CD4-positive, CD25-positive, alpha-beta regulatory T cell (primary cell): ENCODE measurements around the gene TKTL1. TPM values are rescaled to one million over a fixed set of nuclear protein-coding genes. Genes with fewer than 3 reads are reported as not detected.

ENCODE experiments used
- ATAC-seq, 2 donors: fragments of 150-1000 bp; cut with Tn5 transposase; one replicate each; pipeline ENCODE4 v1.10.0; 2021; ENCODE audit warnings: low read depth in 2 of 2, moderate number of reproducible peaks in 2 of 2, moderate library complexity in 1 of 2
- DNase-seq, 3 donors: peaks; one replicate each; pipeline versions ENCODE4 v3.0.0 to v3.0.0-alpha.2; 2012 to 2022; ENCODE audit warnings: mixed read lengths in 1 of 3
- H3K27ac ChIP-seq: one replicate; pipeline ENCODE4 v1.7.0; 2013; ENCODE audit warnings: mild to moderate bottlenecking, low read length; ENCODE audit not compliant: insufficient read depth, poor library complexity, severe bottlenecking
- H3K27me3 ChIP-seq: one replicate; pipeline ENCODE4 v1.7.0; 2013; ENCODE audit warnings: low read length; ENCODE audit not compliant: control insufficient read depth, insufficient read depth
- H3K36me3 ChIP-seq: one replicate; pipeline ENCODE4 v1.7.0; 2013; ENCODE audit warnings: mild to moderate bottlenecking, low read length, moderate library complexity; ENCODE audit not compliant: control insufficient read depth, insufficient read depth
- H3K4me1 ChIP-seq: 2 replicates; pipeline ENCODE4 v1.7.0; 2013; ENCODE audit warnings: mild to moderate bottlenecking, low read length; ENCODE audit not compliant: insufficient read depth, control insufficient read depth, poor library complexity, severe bottlenecking
- H3K4me3 ChIP-seq: one replicate; pipeline ENCODE4 v1.7.0; 2013; ENCODE audit warnings: low read depth, mild to moderate bottlenecking, low read length, moderate library complexity
- H3K9me3 ChIP-seq, 2 experiments: 1 replicate in 1 of 2; 2 replicates in 1 of 2; pipeline ENCODE4 v1.7.0; 2013; ENCODE audit warnings: low read length in 2 of 2, mild to moderate bottlenecking in 1 of 2, moderate library complexity in 1 of 2; ENCODE audit not compliant: control insufficient read depth in 2 of 2
- H3K27ac Mint-ChIP-seq, 3 donors: one replicate each; pipeline ENCODE4 v1.8.0; 2020 to 2022; ENCODE audit warnings: mild to moderate bottlenecking in 3 of 3, mixed read lengths in 3 of 3, moderate library complexity in 2 of 3
- H3K27me3 Mint-ChIP-seq: one replicate; pipeline ENCODE4 v1.8.0; 2022; ENCODE audit warnings: mild to moderate bottlenecking, mixed read lengths
- H3K36me3 Mint-ChIP-seq: one replicate; pipeline ENCODE4 v1.8.0; 2020; ENCODE audit warnings: mixed read lengths
- H3K4me1 Mint-ChIP-seq, 4 donors: one replicate each; pipeline ENCODE4 v1.8.0; 2020 to 2022; ENCODE audit warnings: mixed read lengths in 4 of 4, mild to moderate bottlenecking in 1 of 4
- H3K4me3 Mint-ChIP-seq, 4 donors: one replicate each; pipeline ENCODE4 v1.8.0; 2020 to 2022; ENCODE audit warnings: mild to moderate bottlenecking in 4 of 4, mixed read lengths in 4 of 4, moderate library complexity in 3 of 4
- H3K9me3 Mint-ChIP-seq, 7 donors: one replicate each; pipeline ENCODE4 v1.8.0; 2020 to 2022; ENCODE audit warnings: mixed read lengths in 7 of 7, mild to moderate bottlenecking in 3 of 7, moderate library complexity in 2 of 7
- polyA plus RNA-seq, 4 donors: library from polyadenylated mRNA; unstranded; fragments of 300-500 nt; fragmentation: Illumina TruSeq; gene quantifications; one replicate each; pipeline ENCODE4 v1.2.3, GENCODE V29; 2021
- total RNA-seq: library from RNA; stranded (reverse); gene quantifications from one replicate; pipeline ENCODE4 v1.2.3, GENCODE V29; 2022

TKTL1 gene
- total and polyA plus RNA-seq, 5 donors from 2014 or later: 8.1 to 34.3 (median 21.4) TPM

- ATAC-seq (no peak), DNase-seq (no peak)
- H3K4me3 Mint-ChIP-seq: peak overlapping the region in 2 of 4 donors; percentile 32 to 43
- peak overlapping the region; percentile 60 for H3K27ac ChIP-seq
- H3K4me1 ChIP-seq: peaks cover 51% of the 10 kb centered on the region
- H3K4me3 ChIP-seq: no peak overlapping the region
- peaks cover 0 to 41% (median 0%) of the 10 kb centered on the region in 4 donors for H3K4me1 Mint-ChIP-seq
- H3K9me3 ChIP-seq: no peaks in the 10 kb centered on the region
- H3K36me3 ChIP-seq: peaks cover 51% of the 10 kb centered on the region
- H3K27me3 Mint-ChIP-seq: peaks cover 8% of the 10 kb centered on the region
- H3K36me3 Mint-ChIP-seq: no peaks in the 10 kb centered on the region
- no peaks in the 10 kb centered on the region for H3K27me3 ChIP-seq
- no peak overlapping the region for H3K27ac Mint-ChIP-seq
- peaks cover 0 to 2% (median 0%) of the 10 kb centered on the region in 7 donors for H3K9me3 Mint-ChIP-seq
These were observed 71.1 kb downstream of the TKTL1 start for GRCh38 chrX:154366666-154367055.

- Histone ChIP-seq H3K4me3 (peak overlapping the region; percentile 37), H3K27ac (peak overlapping the region; percentile 92), H3K36me3 (peaks cover 41% of the 10 kb centered on the region), H3K9me3 (no peaks in the 10 kb centered on the region), H3K4me1 (peaks cover 50% of the 10 kb centered on the region), H3K27me3 (no peaks in the 10 kb centered on the region)
- ATAC-seq (no peak), DNase-seq (no peak)
- Mint-ChIP-seq H3K36me3 (no peaks in the 10 kb centered on the region), H3K27me3 (peaks cover 8% of the 10 kb centered on the region), H3K27ac (peak overlapping the region; percentile 91 to 96 (median 95)), H3K4me3 (peak overlapping the region; percentile 93 to 98 (median 94)), H3K4me1 (peaks cover 0 to 45% (median 2%) of the 10 kb centered on the region in 4 donors), H3K9me3 (peaks cover 0 to 2% (median 0%) of the 10 kb centered on the region in 7 donors)
These were observed 72.1 kb downstream of the TKTL1 start for GRCh38 chrX:154367474-154368308.

GRCh38 chrX:154368630-154369448, 73.2 kb downstream of the TKTL1 start:
- DNase-seq (peak; percentile 86 to 97 (median 93)), ATAC-seq (peak; percentile 65 to 68)
- peaks cover 62% of the 10 kb centered on the region for H3K4me1 ChIP-seq

GRCh38 chrX:154369449-154370299, 74.1 kb downstream of the TKTL1 start:
- ATAC-seq (peak; percentile 9 to 12), DNase-seq (peak; percentile 73 to 84 (median 75))
- peaks cover 0 to 2% (median 0%) of the 10 kb centered on the region in 7 donors for H3K9me3 Mint-ChIP-seq
- H3K36me3 Mint-ChIP-seq: no peaks in the 10 kb centered on the region
- H3K4me1 Mint-ChIP-seq: peaks cover 0 to 49% (median 7%) of the 10 kb centered on the region in 4 donors
- Histone ChIP-seq H3K27ac (peak overlapping the region; percentile 92), H3K9me3 (no peaks in the 10 kb centered on the region), H3K4me3 (peak overlapping the region; percentile 91), H3K27me3 (no peaks in the 10 kb centered on the region), H3K36me3 (peaks cover 23% of the 10 kb centered on the region), H3K4me1 (peaks cover 67% of the 10 kb centered on the region)
- H3K4me3 Mint-ChIP-seq: peak overlapping the region; percentile 93 to 98 (median 96)
- peaks cover 8% of the 10 kb centered on the region for H3K27me3 Mint-ChIP-seq
- H3K27ac Mint-ChIP-seq: peak overlapping the region; percentile 95 to 99 (median 98)

More at GRCh38 chrX:154368630-154369448, 73.2 kb downstream of the TKTL1 start:
- Histone ChIP-seq H3K27ac (peak overlapping the region; percentile 92), H3K4me3 (no peak overlapping the region), H3K9me3 (no peaks in the 10 kb centered on the region), H3K36me3 (peaks cover 31% of the 10 kb centered on the region), H3K27me3 (no peaks in the 10 kb centered on the region)
- Mint-ChIP-seq H3K4me3 (peak overlapping the region; percentile 93 to 98 (median 94)), H3K27me3 (peaks cover 8% of the 10 kb centered on the region), H3K9me3 (peaks cover 0 to 2% (median 0%) of the 10 kb centered on the region in 7 donors), H3K27ac (peak overlapping the region; percentile 91 to 96 (median 95)), H3K4me1 (peaks cover 0 to 51% (median 7%) of the 10 kb centered on the region in 4 donors), H3K36me3 (no peaks in the 10 kb centered on the region)

- no peak for DNase-seq
- peaks cover 0 to 2% (median 0%) of the 10 kb centered on the region in 7 donors for H3K9me3 Mint-ChIP-seq
- no peak for ATAC-seq
These were observed 74.9 kb downstream of the TKTL1 start for GRCh38 chrX:154370300-154371016.

GRCh38 chrX:154371017-154371788, 75.6 kb downstream of the TKTL1 start:
- peak overlapping the region; percentile 66 for H3K4me3 ChIP-seq
- Mint-ChIP-seq H3K27me3 (peaks cover 8% of the 10 kb centered on the region), H3K4me1 (peaks cover 0 to 43% (median 7%) of the 10 kb centered on the region in 4 donors), H3K36me3 (no peaks in the 10 kb centered on the region), H3K9me3 (peaks cover 0 to 2% (median 0%) of the 10 kb centered on the region in 7 donors), H3K4me3 (peak overlapping the region; percentile 86 to 100 (median 92)), H3K27ac (peak overlapping the region in 2 of 3 donors; percentile 75 to 86)
- H3K36me3 ChIP-seq: peaks cover 10% of the 10 kb centered on the region
- no peaks in the 10 kb centered on the region for H3K9me3 ChIP-seq
- ATAC-seq (peak; percentile 62 to 66), DNase-seq (peak; percentile 87 to 95 (median 92))
- H3K4me1 ChIP-seq: peaks cover 64% of the 10 kb centered on the region
- no peaks in the 10 kb centered on the region for H3K27me3 ChIP-seq
- peak overlapping the region; percentile 92 for H3K27ac ChIP-seq

More at GRCh38 chrX:154370300-154371016, 74.9 kb downstream of the TKTL1 start:
- Histone ChIP-seq H3K9me3 (no peaks in the 10 kb centered on the region), H3K27me3 (no peaks in the 10 kb centered on the region), H3K27ac (peak overlapping the region; percentile 92), H3K36me3 (peaks cover 15% of the 10 kb centered on the region), H3K4me1 (peaks cover 66% of the 10 kb centered on the region), H3K4me3 (peak overlapping the region; percentile 91)
- no peaks in the 10 kb centered on the region for H3K36me3 Mint-ChIP-seq
- peaks cover 8% of the 10 kb centered on the region for H3K27me3 Mint-ChIP-seq
- H3K4me1 Mint-ChIP-seq: peaks cover 0 to 45% (median 7%) of the 10 kb centered on the region in 4 donors
- H3K27ac Mint-ChIP-seq: peak overlapping the region; percentile 95 to 99 (median 98)
- H3K4me3 Mint-ChIP-seq: peak overlapping the region; percentile 93 to 100 (median 96)
